ENCODE results near the gene OR6C70. TPM values are rescaled to one million over a fixed set of nuclear protein-coding genes. Genes with fewer than 3 reads are reported as not detected.

The OR6C70 gene
- total and polyA plus RNA-seq, 2 of the 13 experiments (the other 11 are each of a cell fraction or from before 2014, with no cell fraction given): not detected

DNA sequence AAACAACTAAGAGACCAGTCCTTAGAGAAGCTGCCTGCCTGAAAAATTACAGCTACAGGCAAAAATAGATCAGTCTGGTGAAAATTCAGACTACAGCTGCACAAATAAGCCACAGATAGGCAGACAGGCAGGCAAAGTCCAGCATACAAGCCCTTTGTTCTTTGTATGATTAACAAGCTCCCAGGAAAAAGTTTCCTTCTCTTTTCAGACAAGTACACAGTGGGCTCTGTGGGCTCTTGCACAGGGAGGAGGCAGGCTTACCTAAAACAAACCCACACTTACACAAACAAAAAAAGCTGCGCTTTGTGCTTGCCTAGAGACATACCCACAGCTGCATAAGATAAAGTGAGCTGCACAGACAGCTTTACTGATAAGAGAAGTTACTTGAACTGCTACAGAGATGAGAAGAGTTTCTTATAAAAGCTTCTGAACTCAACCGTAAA is 29.9 kb upstream of the OR6C70 start (continued):
- TF ChIP-seq TFAP4 (IDR thresholded peaks at IDR 0.05; ENCODE audit: borderline replicate concordance, low read depth) (peak; percentile 92), ZSCAN29 (CRISPR knock-in tag; conservative IDR thresholded peaks at IDR 0.05) (0 out of 2 replicates have a peak, but pooled peaks have one; percentile 42), FOXA1 (IDR thresholded peaks at IDR 0.05) (no peak), FOXA1 (CRISPR knock-in tag; IDR thresholded peaks at IDR 0.05) (peak; percentile 62; the same call in 1 of the 2 replicates), MTERF4 (CRISPR knock-in tag; IDR thresholded peaks at IDR 0.05) (no peak), HBP1 (CRISPR knock-in tag; IDR thresholded peaks at IDR 0.05; ENCODE audit: low read depth) (no peak), SMAD3 (CRISPR knock-in tag; IDR thresholded peaks at IDR 0.05) (0 out of 2 replicates have a peak, but pooled peaks have one; percentile 44), CREB3 (CRISPR knock-in tag; IDR thresholded peaks at IDR 0.05) (no peak), KDM6A (CRISPR knock-in tag; IDR thresholded peaks at IDR 0.05; ENCODE audit: low read depth) (peak; percentile 80), ZNF800 (CRISPR knock-in tag; IDR thresholded peaks at IDR 0.05) (no peak), HOXA3 (CRISPR knock-in tag; IDR thresholded peaks at IDR 0.05) (peak; percentile 33; the same call in 1 of the 2 replicates), FOXK1 (CRISPR knock-in tag; IDR thresholded peaks at IDR 0.05; ENCODE audit: borderline replicate concordance, low read depth) (peak; percentile 37; the same call in 1 of the 2 replicates), NFIC (IDR thresholded peaks at IDR 0.05; ENCODE audit: low read length) (peak; percentile 76; the same call in 1 of the 2 replicates), MAFF (IDR thresholded peaks at IDR 0.05; ENCODE audit: low read depth, low read length) (peak; percentile 23; the same call in 1 of the 2 replicates), TCF7 (IDR thresholded peaks at IDR 0.05; ENCODE audit: low read depth) (peak; percentile 90), MNT (IDR thresholded peaks at IDR 0.05) (no peak), ZNF335 (CRISPR knock-in tag; IDR thresholded peaks at IDR 0.05) (no peak)
- TF ChIP-seq, protein P1, sequence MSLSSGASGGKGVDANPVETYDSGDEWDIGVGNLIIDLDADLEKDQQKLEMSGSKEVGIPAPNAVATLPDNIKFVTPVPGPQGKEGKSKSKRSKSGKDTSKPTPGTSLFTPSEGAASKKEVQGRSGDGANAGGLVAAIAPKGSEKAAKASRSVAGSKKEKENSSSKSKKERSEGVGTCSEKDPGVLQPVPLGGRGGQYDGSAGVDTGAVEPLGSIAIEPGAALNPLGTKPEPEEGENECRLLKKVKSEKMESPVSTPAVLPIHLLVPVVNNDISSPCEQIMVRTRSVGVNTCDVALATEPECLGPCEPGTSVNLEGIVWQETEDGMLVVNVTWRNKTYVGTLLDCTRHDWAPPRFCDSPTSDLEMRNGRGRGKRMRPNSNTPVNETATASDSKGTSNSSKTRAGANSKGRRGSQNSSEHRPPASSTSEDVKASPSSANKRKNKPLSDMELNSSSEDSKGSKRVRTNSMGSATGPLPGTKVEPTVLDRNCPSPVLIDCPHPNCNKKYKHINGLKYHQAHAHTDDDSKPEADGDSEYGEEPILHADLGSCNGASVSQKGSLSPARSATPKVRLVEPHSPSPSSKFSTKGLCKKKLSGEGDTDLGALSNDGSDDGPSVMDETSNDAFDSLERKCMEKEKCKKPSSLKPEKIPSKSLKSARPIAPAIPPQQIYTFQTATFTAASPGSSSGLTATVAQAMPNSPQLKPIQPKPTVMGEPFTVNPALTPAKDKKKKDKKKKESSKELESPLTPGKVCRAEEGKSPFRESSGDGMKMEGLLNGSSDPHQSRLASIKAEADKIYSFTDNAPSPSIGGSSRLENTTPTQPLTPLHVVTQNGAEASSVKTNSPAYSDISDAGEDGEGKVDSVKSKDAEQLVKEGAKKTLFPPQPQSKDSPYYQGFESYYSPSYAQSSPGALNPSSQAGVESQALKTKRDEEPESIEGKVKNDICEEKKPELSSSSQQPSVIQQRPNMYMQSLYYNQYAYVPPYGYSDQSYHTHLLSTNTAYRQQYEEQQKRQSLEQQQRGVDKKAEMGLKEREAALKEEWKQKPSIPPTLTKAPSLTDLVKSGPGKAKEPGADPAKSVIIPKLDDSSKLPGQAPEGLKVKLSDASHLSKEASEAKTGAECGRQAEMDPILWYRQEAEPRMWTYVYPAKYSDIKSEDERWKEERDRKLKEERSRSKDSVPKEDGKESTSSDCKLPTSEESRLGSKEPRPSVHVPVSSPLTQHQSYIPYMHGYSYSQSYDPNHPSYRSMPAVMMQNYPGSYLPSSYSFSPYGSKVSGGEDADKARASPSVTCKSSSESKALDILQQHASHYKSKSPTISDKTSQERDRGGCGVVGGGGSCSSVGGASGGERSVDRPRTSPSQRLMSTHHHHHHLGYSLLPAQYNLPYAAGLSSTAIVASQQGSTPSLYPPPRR (CRISPR knock-in tag; IDR thresholded peaks at IDR 0.05; ENCODE audit: borderline replicate concordance): peak; percentile 83; the same call in 1 of the 2 replicates
